OCI-LY7 (cell line): Measurements from ENCODE around the gene TMCC2. TPM values are rescaled to one million over a fixed set of nuclear protein-coding genes. Genes with fewer than 3 reads are reported as not detected.

Experiments
- BruUV-seq: library from RNA; stranded (reverse); fragments of 400-500 nt; replicated peaks from 2 replicates; lab custom pipeline; 2021; lab: Mats Ljungman, UMichigan
- CTCF ChIA-PET: fragments of 300-600 bp; sonication (Branson Sonifier 250); formaldehyde crosslinking; loops from one replicate; lab custom pipeline; 2022; ENCODE audit warnings: antibody characterized with exemption; ENCODE audit not compliant: unreplicated experiment; lab: Charles Lee
- POLR2A ChIA-PET: fragments of 300-600 bp; sonication (Branson Sonifier 250); formaldehyde crosslinking; loops from one replicate; lab custom pipeline; 2022; ENCODE audit warnings: antibody characterized with exemption; lab: Charles Lee
- DNase-seq: peaks from one replicate; pipeline ENCODE4 v3.0.0-alpha.2; 2015; ENCODE audit warnings: low spot score
- H2AFZ ChIP-seq: fragments of 200-600 bp; sonication (generic), shearing (Covaris generic); 2 replicates; pipeline ENCODE4 v1.6.1; 2014; ENCODE audit warnings: mild to moderate bottlenecking, antibody characterized with exemption, low read length, moderate library complexity
- H3K27ac ChIP-seq: fragments of 200-600 bp; sonication (generic); 2 replicates; pipeline ENCODE4 v1.5.1; 2014; ENCODE audit warnings: mixed run types, low read depth, mild to moderate bottlenecking, moderate library complexity, low read length, inconsistent platforms; ENCODE audit not compliant: poor library complexity, severe bottlenecking
- H3K36me3 ChIP-seq: fragments of 200-600 bp; sonication (generic); 2 replicates; pipeline ENCODE4 v1.6.1; 2014; ENCODE audit warnings: mild to moderate bottlenecking, antibody characterized with exemption, low read length, moderate library complexity, mixed read lengths; ENCODE audit not compliant: insufficient read depth
- H3K4me1 ChIP-seq: fragments of 200-600 bp; sonication (generic); 2 replicates; pipeline ENCODE4 v1.5.1; 2014; ENCODE audit warnings: mild to moderate bottlenecking, low read length; ENCODE audit not compliant: insufficient read depth, poor library complexity, severe bottlenecking
- H3K4me2 ChIP-seq: fragments of 200-600 bp; sonication (generic); 2 replicates; pipeline ENCODE4 v1.6.1; 2014; ENCODE audit warnings: mild to moderate bottlenecking, low read length
- H3K4me3 ChIP-seq: fragments of 200-600 bp; sonication (generic); 2 replicates; pipeline ENCODE4 v1.5.1; 2014; ENCODE audit warnings: mild to moderate bottlenecking, low read depth, low read length; ENCODE audit not compliant: poor library complexity, severe bottlenecking
- H3K79me2 ChIP-seq: fragments of 200-600 bp; sonication (generic); 2 replicates; pipeline ENCODE4 v1.6.1; 2016; ENCODE audit warnings: low read depth, mild to moderate bottlenecking, low read length, moderate library complexity, mixed read lengths; ENCODE audit not compliant: insufficient read depth
- H3K9me2 ChIP-seq: fragments of 200-600 bp; sonication (generic); 2 replicates; pipeline ENCODE4 v1.6.1; 2016; ENCODE audit warnings: mild to moderate bottlenecking, low read length, mixed read lengths; ENCODE audit not compliant: insufficient read depth
- H3K9me3 ChIP-seq: fragments of 200-600 bp; sonication (generic); 2 replicates; pipeline ENCODE4 v1.6.1; 2014; ENCODE audit warnings: mild to moderate bottlenecking, mixed run types, low read length, mixed read lengths
- H4K20me1 ChIP-seq: fragments of 200-600 bp; sonication (generic); 2 replicates; pipeline ENCODE4 v1.6.1; 2014; ENCODE audit warnings: mild to moderate bottlenecking, antibody characterized with exemption, low read length, moderate library complexity, mixed read lengths; ENCODE audit not compliant: insufficient read depth
- CTCF ChIP-seq: fragments of 200-600 bp; sonication (generic); conservative IDR thresholded peaks from 2 replicates; pipeline ENCODE4 v1.5.1; 2014; ENCODE audit warnings: mild to moderate bottlenecking, antibody characterized with exemption, low read length, moderate library complexity, mixed read lengths
- EZH2phosphoT487 ChIP-seq: fragments of 200-600 bp; sonication (generic); IDR thresholded peaks from 2 replicates; pipeline ENCODE4 v1.6.1; 2018; ENCODE audit warnings: low read depth, borderline replicate concordance, mild to moderate bottlenecking, mixed run types, antibody characterized with exemption, low read length, moderate library complexity, mixed read lengths
- intact Hi-C: fragments of 100-400 bp; cut with micrococcal nuclease; formaldehyde crosslinking; loops from one replicate; pipeline ENCODE4 v1.10.0; 2022; ENCODE audit not compliant: unreplicated experiment
- total RNA-seq, 2 experiments: library from RNA; depleted of rRNA in 1 of 2; stranded (reverse); fragments of >200 nt in 1 of 2; shearing (Covaris generic) in 1 of 2; gene quantifications; 2 replicates each; pipeline ENCODE4 v1.2.3, GENCODE V29; 2014 to 2022

Gene TMCC2
- total RNA-seq, 2 experiments from 2014 or later = 5.2 to 7.8 TPM

GRCh38 chr1:205267306-205267902 lies 39.7 kb downstream of the TMCC2 start:
- DNase-seq = no peak
- TF ChIP-seq CTCF = no peak
- TF ChIP-seq EZH2phosphoT487 = no peak
- Histone ChIP-seq H2AFZ (0 out of 2 replicates have a peak overlapping the region, but pooled peaks have one; percentile 5), H3K4me1 (peaks cover 13% of the 10 kb centered on the region), H3K9me2 (no peaks in the 10 kb centered on the region), H3K9me3 (no peaks in the 10 kb centered on the region), H3K36me3 (no peaks in the 10 kb centered on the region), H3K4me2 (peak overlapping the region; percentile 37; the same call in 1 of the 2 replicates), H3K27ac (no peak overlapping the region), H3K79me2 (no peaks in the 10 kb centered on the region), H4K20me1 (no peaks in the 10 kb centered on the region), H3K4me3 (no peak overlapping the region)
- CTCF ChIA-PET = interaction anchor here (0.8 kb wide), 1 partner anchor 37 kb away, joined by 3 read pairs; no protein-coding TSS in a partner anchor
- BruUV-seq = no TSS peak
- POLR2A ChIA-PET = no interaction called here
- intact Hi-C loops = no loop called here

DNA sequence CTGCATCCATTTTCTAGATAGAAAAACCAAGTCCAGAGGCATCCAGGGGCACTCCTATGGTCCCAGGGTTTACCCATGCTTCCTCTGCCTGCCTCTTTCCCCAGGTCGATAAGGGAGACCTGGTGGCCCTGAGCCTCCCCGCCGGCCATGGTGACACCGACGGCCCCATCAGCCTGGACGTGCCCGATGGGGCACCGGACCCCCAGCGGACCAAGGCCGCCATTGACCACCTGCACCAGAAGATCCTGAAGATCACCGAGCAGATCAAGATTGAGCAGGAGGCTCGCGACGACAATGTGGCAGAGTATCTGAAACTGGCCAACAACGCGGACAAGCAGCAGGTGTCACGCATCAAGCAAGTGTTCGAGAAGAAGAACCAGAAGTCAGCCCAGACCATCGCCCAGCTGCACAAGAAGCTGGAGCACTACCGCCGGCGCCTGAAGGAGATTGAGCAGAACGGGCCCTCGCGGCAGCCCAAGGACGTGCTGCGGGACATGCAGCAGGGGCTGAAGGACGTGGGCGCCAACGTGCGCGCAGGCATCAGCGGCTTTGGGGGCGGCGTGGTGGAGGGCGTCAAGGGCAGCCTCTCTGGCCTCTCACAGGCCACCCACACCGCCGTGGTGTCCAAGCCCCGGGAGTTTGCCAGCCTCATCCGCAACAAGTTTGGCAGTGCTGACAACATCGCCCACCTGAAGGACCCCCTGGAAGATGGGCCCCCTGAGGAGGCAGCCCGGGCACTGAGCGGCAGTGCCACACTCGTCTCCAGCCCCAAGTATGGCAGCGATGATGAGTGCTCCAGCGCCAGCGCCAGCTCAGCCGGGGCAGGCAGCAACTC lies 41.3 kb downstream of the TMCC2 start:
- TF ChIP-seq EZH2phosphoT487 (no peak), CTCF (no peak)
- Histone ChIP-seq H3K9me2 (no peaks in the 10 kb centered on the region), H3K4me3 (no peak overlapping the region), H3K4me1 (peaks cover 22% of the 10 kb centered on the region), H4K20me1 (no peaks in the 10 kb centered on the region), H3K9me3 (no peaks in the 10 kb centered on the region), H3K4me2 (no peak overlapping the region), H3K36me3 (no peaks in the 10 kb centered on the region), H3K79me2 (no peaks in the 10 kb centered on the region), H3K27ac (no peak overlapping the region), H2AFZ (no peak overlapping the region)
- POLR2A ChIA-PET = interaction anchor here (0.6 kb wide), 1 partner anchor 181 kb away, joined by 3 read pairs; no protein-coding TSS in a partner anchor
- CTCF ChIA-PET = interaction anchor here (0.6 kb wide), 1 partner anchor 183 kb away, joined by 3 read pairs; no protein-coding TSS in a partner anchor
- no TSS peak for BruUV-seq
- DNase-seq = no peak
- intact Hi-C loops = no loop called here
